ENCODE measurements around the gene TLN1. TPM values are rescaled to one million over a fixed set of nuclear protein-coding genes. Genes with fewer than 3 reads are reported as not detected.

Gene TLN1
- total and polyA plus RNA-seq, 5 donors: 171 to 375 (median 282) TPM

GRCh38 chr9:35661756-35662350 is 70.1 kb downstream of the TLN1 start:
- Histone ChIP-seq H3K27me3 (ENCODE audit: control insufficient read depth, insufficient read depth) (no peaks in the 10 kb centered on the region), H3K27ac (ENCODE audit: low read length) (peak overlapping the region; percentile 48), H3K4me1 (ENCODE audit: control insufficient read depth, insufficient read depth, low read length) (no peaks in the 10 kb centered on the region), H3K9me3 (ENCODE audit: control insufficient read depth, low read length) (no peaks in the 10 kb centered on the region), H3K4me3 (ENCODE audit: low read length) (no peak overlapping the region)
- DNase-seq (no peak), ATAC-seq (no peak)
- 69% methylated on average over 3 of the region's 3 CpGs for WGBS
- intact Hi-C loops (cut with DNase I): loop anchor here in 3 of 4 donors (5.0 to 10.0 kb wide), 3 partner anchors 35 to 70 kb away; partner anchors contain the start of genes CREB3 (in 2 of the 3) and TLN1 (in 2 of the 3)

GRCh38 chr9:35660966-35661415 is 71.0 kb downstream of the TLN1 start:
- intact Hi-C loops (cut with DNase I): loop anchor here in 3 of 4 donors (5.0 to 10.0 kb wide), 3 partner anchors 36 to 71 kb away; partner anchors contain the start of genes CREB3 (in 2 of the 3) and TLN1 (in 2 of the 3)
- no peak overlapping the region for H3K4me3 ChIP-seq (ENCODE audit: low read length)
- peak overlapping the region; percentile 50 for H3K27ac ChIP-seq (ENCODE audit: low read length)
- H3K4me1 ChIP-seq (ENCODE audit: control insufficient read depth, insufficient read depth, low read length): no peaks in the 10 kb centered on the region
- no peaks in the 10 kb centered on the region for H3K9me3 ChIP-seq (ENCODE audit: control insufficient read depth, low read length)
- DNase-seq: no peak
- ATAC-seq: no peak
- WGBS: 49% methylated on average over 9 of the region's 9 CpGs
- H3K27me3 ChIP-seq (ENCODE audit: control insufficient read depth, insufficient read depth): no peaks in the 10 kb centered on the region

GRCh38 chr9:35659340-35659739 is 72.7 kb downstream of the TLN1 start:
- ATAC-seq (peak in 1 of 2 donors; percentile 0), DNase-seq (no peak)
- intact Hi-C loops (cut with DNase I): loop anchor here in 1 of 4 donors (5.0 kb wide), 1 partner anchor 88 kb away; the partner anchor contains the start of genes GBA2 and RGP1
- no peaks in the 10 kb centered on the region for H3K27me3 ChIP-seq (ENCODE audit: control insufficient read depth, insufficient read depth)
- H3K4me1 ChIP-seq (ENCODE audit: control insufficient read depth, insufficient read depth, low read length): no peaks in the 10 kb centered on the region
- WGBS: 38% methylated on average over 3 of the region's 3 CpGs
- peak overlapping the region; percentile 66 for H3K27ac ChIP-seq (ENCODE audit: low read length)
- no peaks in the 10 kb centered on the region for H3K9me3 ChIP-seq (ENCODE audit: control insufficient read depth, low read length)
- H3K4me3 ChIP-seq (ENCODE audit: low read length): peak overlapping the region; percentile 85

GRCh38 chr9:35658968-35659220 is 73.1 kb downstream of the TLN1 start:
- peak overlapping the region; percentile 99 for H3K27ac ChIP-seq (ENCODE audit: low read length)
- WGBS: 0% methylated on average over 2 of the region's 2 CpGs
- no peaks in the 10 kb centered on the region for H3K4me1 ChIP-seq (ENCODE audit: control insufficient read depth, insufficient read depth, low read length)
- H3K27me3 ChIP-seq (ENCODE audit: control insufficient read depth, insufficient read depth): no peaks in the 10 kb centered on the region
- intact Hi-C loops (cut with DNase I): loop anchor here in 1 of 4 donors (5.0 kb wide), 1 partner anchor 88 kb away; the partner anchor contains the start of genes GBA2 and RGP1
- no peaks in the 10 kb centered on the region for H3K9me3 ChIP-seq (ENCODE audit: control insufficient read depth, low read length)
- ATAC-seq (peak; percentile 2 to 4), DNase-seq (peak; percentile 65 to 83 (median 79))
- peak overlapping the region; percentile 85 for H3K4me3 ChIP-seq (ENCODE audit: low read length)

- Histone ChIP-seq H3K9me3 (ENCODE audit: control insufficient read depth, low read length) (no peaks in the 10 kb centered on the region), H3K4me3 (ENCODE audit: low read length) (peak within 1 kb of the TSS; percentile 85), H3K27me3 (ENCODE audit: control insufficient read depth, insufficient read depth) (no peaks in the 10 kb centered on the region), H3K4me1 (ENCODE audit: control insufficient read depth, insufficient read depth, low read length) (no peaks in the 10 kb centered on the region), H3K27ac (ENCODE audit: low read length) (peak within 1 kb of the TSS; percentile 99)
- peak; percentile 88 to 95 (median 95) for DNase-seq
- ATAC-seq: peak; percentile 84 to 86
- WGBS: under 1% methylated on average over 67 of the region's 67 CpGs
- intact Hi-C loops (cut with DNase I): loop anchor here in 1 of 4 donors (5.0 kb wide), 1 partner anchor 89 kb away; the partner anchor contains the start of genes GBA2 and RGP1
Measured at GRCh38 chr9:35658137-35658967, 73.6 kb downstream of the TLN1 start, which contains the start of gene CCDC107. Gene CCDC107, plus strand, starts transcription at chr9:35658292. Its CDS starts 88 bp downstream, at chr9:35658380.

GRCh38 chr9:35657546-35658136 is 74.4 kb downstream of the TLN1 start, which contains the start of gene RMRP:
Gene RMRP, minus strand, starts transcription at chr9:35658019.
- Histone ChIP-seq H3K9me3 (ENCODE audit: control insufficient read depth, low read length) (no peaks in the 10 kb centered on the region), H3K4me3 (ENCODE audit: low read length) (peak within 1 kb of the TSS; percentile 85), H3K4me1 (ENCODE audit: control insufficient read depth, insufficient read depth, low read length) (no peaks in the 10 kb centered on the region), H3K27me3 (ENCODE audit: control insufficient read depth, insufficient read depth) (no peaks in the 10 kb centered on the region), H3K27ac (ENCODE audit: low read length) (peak within 1 kb of the TSS; percentile 99)
- intact Hi-C loops (cut with DNase I): loop anchor here in 1 of 4 donors (5.0 kb wide), 1 partner anchor 90 kb away; the partner anchor contains the start of genes GBA2 and RGP1
- ATAC-seq: peak; percentile 97
- WGBS: under 1% methylated on average over 42 of the region's 42 CpGs
- DNase-seq: peak; percentile 98 to 99 (median 99)

- no peaks in the 10 kb centered on the region for H3K27me3 ChIP-seq (ENCODE audit: control insufficient read depth, insufficient read depth)
- peak overlapping the region; percentile 31 for H3K4me3 ChIP-seq (ENCODE audit: low read length)
- intact Hi-C loops (cut with DNase I): loop anchor here in 1 of 4 donors (5.0 kb wide), 1 partner anchor 90 kb away; the partner anchor contains the start of genes GBA2 and RGP1
- ATAC-seq: peak; percentile 11 to 34
- WGBS: 30% methylated on average over 25 of the region's 25 CpGs
- no peaks in the 10 kb centered on the region for H3K4me1 ChIP-seq (ENCODE audit: control insufficient read depth, insufficient read depth, low read length)
- no peaks in the 10 kb centered on the region for H3K9me3 ChIP-seq (ENCODE audit: control insufficient read depth, low read length)
- DNase-seq: no peak
- H3K27ac ChIP-seq (ENCODE audit: low read length): peak overlapping the region; percentile 88
Measured at GRCh38 chr9:35656831-35657545, 75.0 kb downstream of the TLN1 start.

GRCh38 chr9:35656348-35656747 is 75.6 kb downstream of the TLN1 start:
- WGBS: 83% methylated on average over 17 of the region's 17 CpGs

GRCh38 chr9:35653611-35654010 is 78.4 kb downstream of the TLN1 start:
- ATAC-seq (no peak), DNase-seq (no peak)
- Histone ChIP-seq H3K27ac (ENCODE audit: low read length) (no peak overlapping the region), H3K4me1 (ENCODE audit: control insufficient read depth, insufficient read depth, low read length) (no peaks in the 10 kb centered on the region), H3K4me3 (ENCODE audit: low read length) (no peak overlapping the region), H3K9me3 (ENCODE audit: control insufficient read depth, low read length) (no peaks in the 10 kb centered on the region), H3K27me3 (ENCODE audit: control insufficient read depth, insufficient read depth) (no peaks in the 10 kb centered on the region)
- 91% methylated on average over 2 of the region's 2 CpGs for WGBS
- intact Hi-C loops (cut with DNase I): no loop called here

More at GRCh38 chr9:35656348-35656747, 75.6 kb downstream of the TLN1 start:
- intact Hi-C loops (cut with DNase I): loop anchor here in 1 of 4 donors (5.0 kb wide), 1 partner anchor 91 kb away; the partner anchor contains the start of genes GBA2 and RGP1
- no peak overlapping the region for H3K27ac ChIP-seq (ENCODE audit: low read length)
- no peak overlapping the region for H3K4me3 ChIP-seq (ENCODE audit: low read length)
- H3K9me3 ChIP-seq (ENCODE audit: control insufficient read depth, low read length): no peaks in the 10 kb centered on the region
- no peaks in the 10 kb centered on the region for H3K27me3 ChIP-seq (ENCODE audit: control insufficient read depth, insufficient read depth)
- ATAC-seq (no peak), DNase-seq (no peak)
- no peaks in the 10 kb centered on the region for H3K4me1 ChIP-seq (ENCODE audit: control insufficient read depth, insufficient read depth, low read length)

GRCh38 chr9:35652829-35653209 is 79.2 kb downstream of the TLN1 start:
- ATAC-seq (no peak), DNase-seq (no peak)
- H3K4me3 ChIP-seq (ENCODE audit: low read length): no peak overlapping the region
- WGBS: 90% methylated on average over 8 of the region's 8 CpGs
- H3K4me1 ChIP-seq (ENCODE audit: control insufficient read depth, insufficient read depth, low read length): no peaks in the 10 kb centered on the region
- no peaks in the 10 kb centered on the region for H3K27me3 ChIP-seq (ENCODE audit: control insufficient read depth, insufficient read depth)
- no peak overlapping the region for H3K27ac ChIP-seq (ENCODE audit: low read length)
- no peaks in the 10 kb centered on the region for H3K9me3 ChIP-seq (ENCODE audit: control insufficient read depth, low read length)
- intact Hi-C loops (cut with DNase I): no loop called here

Measured in right cardiac atrium (tissue), 5 donors.